HUDEP-2 (cell line): ENCODE data around the gene KIF3B.
"Not testable (repeated sequence)": the region's sequence is repeated elsewhere in the genome, so short reads cannot be mapped to it uniquely, and the experiment has no call there.

ENCODE experiments used
- DNase-seq, 76 experiments: peaks; one replicate each; lab custom pipeline; 2025; ENCODE audit not compliant: unreplicated experiment in 76 of 76; lab: John Stamatoyannopoulos, UW

Gene KIF3B

GRCh38 chr20:32370897-32371296, 93.4 kb downstream of the KIF3B start:
- DNase-seq: no peak

- DNase-seq: no peak
Observed at GRCh38 chr20:32378461-32378860, 101.0 kb downstream of the KIF3B start.

GRCh38 chr20:32380037-32380436, 102.6 kb downstream of the KIF3B start:
- not testable (repeated sequence) for DNase-seq

DNA sequence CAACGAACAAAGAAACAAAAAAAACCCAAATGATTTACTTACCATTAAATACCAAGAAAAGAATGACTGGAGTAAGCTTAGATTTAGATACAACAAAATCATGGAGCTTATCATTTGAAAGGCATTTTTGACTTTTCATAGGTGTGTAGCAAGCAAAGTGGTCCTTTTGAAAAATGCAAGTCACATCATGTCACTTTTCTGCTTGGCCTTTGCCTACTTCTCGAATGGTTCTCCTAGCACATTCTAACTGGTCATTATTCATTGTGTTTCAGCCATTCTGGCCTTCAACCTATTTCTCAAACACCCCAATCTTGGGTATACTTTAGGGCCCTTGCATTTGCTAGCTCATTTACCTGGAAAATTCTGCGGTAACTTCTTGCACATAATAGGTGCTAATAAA, 103.3 kb downstream of the KIF3B start:
- DNase-seq: no peak

GRCh38 chr20:32382102-32382950, 104.9 kb downstream of the KIF3B start:
- no peak for DNase-seq

GRCh38 chr20:32383441-32383840, 106.0 kb downstream of the KIF3B start:
- DNase-seq: not testable (repeated sequence)
